ENCODE data around the gene GJB5.

Gene GJB5

DNA sequence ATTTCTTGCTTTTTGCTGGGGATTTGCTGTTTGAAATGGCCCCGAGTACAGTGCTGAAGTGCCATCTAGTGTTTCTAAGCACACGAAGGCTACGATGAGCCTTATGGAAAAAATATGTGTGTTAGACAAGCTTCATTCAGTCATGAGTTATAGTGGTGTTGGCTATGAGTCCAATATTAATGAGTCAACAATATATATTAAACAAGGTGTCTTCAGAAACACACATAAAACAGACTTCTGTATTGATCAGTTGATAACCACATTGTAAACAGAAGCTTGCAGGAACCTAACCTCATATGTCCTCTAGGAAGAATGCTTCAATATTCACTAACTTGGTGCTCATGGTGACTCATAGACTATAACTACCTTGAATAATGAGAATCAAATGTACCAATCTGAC lies 1.7 kb upstream of the GJB5 start:
- Histone ChIP-seq H3K4me1 (ENCODE audit: control insufficient read depth in 1 of 2, insufficient read depth in 2 of 2, low read length in 2 of 2) (peaks cover 0 to 3% of the 10 kb centered on the region in 2 experiments), H3K79me1 (ENCODE audit: low read length) (no peaks in the 10 kb centered on the region), H3K36me3 (ENCODE audit: control insufficient read depth in 1 of 2, insufficient read depth in 2 of 2, low read length in 2 of 2) (no peaks in the 10 kb centered on the region), H3K27me3 (ENCODE audit: insufficient read depth, low read length) (no peaks in the 10 kb centered on the region), H4K91ac (ENCODE audit: low read depth, low read length) (no peak overlapping the region), H3K9ac (ENCODE audit: low read length) (no peak overlapping the region), H3K23ac (ENCODE audit: low read length) (no peak overlapping the region), H2BK5ac (ENCODE audit: low read depth, low read length, poor library complexity) (no peak overlapping the region), H3K4me2 (ENCODE audit: low read length) (no peak overlapping the region), H3K79me2 (ENCODE audit: control insufficient read depth, insufficient read depth, low read length, poor library complexity) (no peaks in the 10 kb centered on the region), H4K12ac (ENCODE audit: low read depth, low read length) (no peak overlapping the region), H3K14ac (ENCODE audit: low read length) (no peak overlapping the region), H3K9me3 (ENCODE audit: insufficient read depth, low read depth, low read length) (peaks cover 3% of the 10 kb centered on the region), H4K8ac (ENCODE audit: low read depth, low read length) (no peak overlapping the region), H3K27ac (ENCODE audit: low read depth, low read length) (no peak overlapping the region), H3K4ac (ENCODE audit: low read depth, low read length) (no peak overlapping the region), H2BK12ac (ENCODE audit: low read length) (no peak overlapping the region), H2AFZ (ENCODE audit: insufficient read depth, low read length, poor library complexity) (no peak overlapping the region), H3K4me3 (ENCODE audit: low read depth, low read length) (no peak overlapping the region), H2AK5ac (ENCODE audit: low read length) (no peak overlapping the region), H3K18ac (ENCODE audit: low read length) (no peak overlapping the region), H2BK120ac (ENCODE audit: insufficient read depth, low read length, poor library complexity) (no peak overlapping the region)
- no CpG with 5 or more reads among the region's 3 CpGs for WGBS (ENCODE audit: extremely low coverage, insufficient coverage, insufficient read length)
- no peak for DNase-seq

- Histone ChIP-seq H3K23ac (ENCODE audit: low read length) (no peak overlapping the region), H3K79me2 (ENCODE audit: control insufficient read depth, insufficient read depth, low read length, poor library complexity) (no peaks in the 10 kb centered on the region), H3K4me1 (ENCODE audit: control insufficient read depth in 1 of 2, insufficient read depth in 2 of 2, low read length in 2 of 2) (peaks cover 0 to 3% of the 10 kb centered on the region in 2 experiments), H3K9ac (ENCODE audit: low read length) (no peak overlapping the region), H2AK5ac (ENCODE audit: low read length) (no peak overlapping the region), H2AFZ (ENCODE audit: insufficient read depth, low read length, poor library complexity) (no peak overlapping the region), H3K27me3 (ENCODE audit: insufficient read depth, low read length) (no peaks in the 10 kb centered on the region), H3K27ac (ENCODE audit: low read depth, low read length) (no peak overlapping the region), H3K4me2 (ENCODE audit: low read length) (no peak overlapping the region), H3K18ac (ENCODE audit: low read length) (no peak overlapping the region), H2BK5ac (ENCODE audit: low read depth, low read length, poor library complexity) (no peak overlapping the region), H4K91ac (ENCODE audit: low read depth, low read length) (no peak overlapping the region), H4K12ac (ENCODE audit: low read depth, low read length) (no peak overlapping the region), H2BK12ac (ENCODE audit: low read length) (no peak overlapping the region), H3K9me3 (ENCODE audit: insufficient read depth, low read depth, low read length) (peaks cover 3% of the 10 kb centered on the region), H3K36me3 (ENCODE audit: control insufficient read depth in 1 of 2, insufficient read depth in 2 of 2, low read length in 2 of 2) (no peaks in the 10 kb centered on the region), H3K4ac (ENCODE audit: low read depth, low read length) (no peak overlapping the region), H3K79me1 (ENCODE audit: low read length) (no peaks in the 10 kb centered on the region), H4K8ac (ENCODE audit: low read depth, low read length) (no peak overlapping the region), H3K14ac (ENCODE audit: low read length) (no peak overlapping the region), H2BK120ac (ENCODE audit: insufficient read depth, low read length, poor library complexity) (no peak overlapping the region), H3K4me3 (ENCODE audit: low read depth, low read length) (no peak overlapping the region)
- DNase-seq: no peak
- no CpG with 5 or more reads among the region's 6 CpGs for WGBS (ENCODE audit: extremely low coverage, insufficient coverage, insufficient read length)
Observed at GRCh38 chr1:34755961-34756360, 1.1 kb downstream of the GJB5 start.

DNA sequence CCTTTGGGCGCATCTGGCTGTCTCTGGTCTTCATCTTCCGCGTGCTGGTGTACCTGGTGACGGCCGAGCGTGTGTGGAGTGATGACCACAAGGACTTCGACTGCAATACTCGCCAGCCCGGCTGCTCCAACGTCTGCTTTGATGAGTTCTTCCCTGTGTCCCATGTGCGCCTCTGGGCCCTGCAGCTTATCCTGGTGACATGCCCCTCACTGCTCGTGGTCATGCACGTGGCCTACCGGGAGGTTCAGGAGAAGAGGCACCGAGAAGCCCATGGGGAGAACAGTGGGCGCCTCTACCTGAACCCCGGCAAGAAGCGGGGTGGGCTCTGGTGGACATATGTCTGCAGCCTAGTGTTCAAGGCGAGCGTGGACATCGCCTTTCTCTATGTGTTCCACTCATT lies 2.5 kb downstream of the GJB5 start:
- Histone ChIP-seq H4K12ac (ENCODE audit: low read depth, low read length) (no peak overlapping the region), H3K18ac (ENCODE audit: low read length) (no peak overlapping the region), H3K36me3 (ENCODE audit: control insufficient read depth in 1 of 2, insufficient read depth in 2 of 2, low read length in 2 of 2) (no peaks in the 10 kb centered on the region), H3K27ac (ENCODE audit: low read depth, low read length) (no peak overlapping the region), H2BK5ac (ENCODE audit: low read depth, low read length, poor library complexity) (no peak overlapping the region), H2AK5ac (ENCODE audit: low read length) (no peak overlapping the region), H4K8ac (ENCODE audit: low read depth, low read length) (no peak overlapping the region), H2AFZ (ENCODE audit: insufficient read depth, low read length, poor library complexity) (no peak overlapping the region), H3K23ac (ENCODE audit: low read length) (no peak overlapping the region), H4K91ac (ENCODE audit: low read depth, low read length) (no peak overlapping the region), H2BK120ac (ENCODE audit: insufficient read depth, low read length, poor library complexity) (no peak overlapping the region), H3K79me2 (ENCODE audit: control insufficient read depth, insufficient read depth, low read length, poor library complexity) (no peaks in the 10 kb centered on the region), H3K9ac (ENCODE audit: low read length) (no peak overlapping the region), H3K14ac (ENCODE audit: low read length) (no peak overlapping the region), H3K79me1 (ENCODE audit: low read length) (no peaks in the 10 kb centered on the region), H3K27me3 (ENCODE audit: insufficient read depth, low read length) (no peaks in the 10 kb centered on the region), H2BK12ac (ENCODE audit: low read length) (no peak overlapping the region), H3K4me1 (ENCODE audit: control insufficient read depth in 1 of 2, insufficient read depth in 2 of 2, low read length in 2 of 2) (peaks cover 0 to 3% of the 10 kb centered on the region in 2 experiments), H3K9me3 (ENCODE audit: insufficient read depth, low read depth, low read length) (peaks cover 10% of the 10 kb centered on the region), H3K4ac (ENCODE audit: low read depth, low read length) (no peak overlapping the region), H3K4me2 (ENCODE audit: low read length) (no peak overlapping the region), H3K4me3 (ENCODE audit: low read depth, low read length) (no peak overlapping the region)
- WGBS (ENCODE audit: extremely low coverage, insufficient coverage, insufficient read length): no CpG with 5 or more reads among the region's 21 CpGs
- DNase-seq: no peak

- Histone ChIP-seq H2BK120ac (ENCODE audit: insufficient read depth, low read length, poor library complexity) (no peak overlapping the region), H3K9ac (ENCODE audit: low read length) (no peak overlapping the region), H2BK5ac (ENCODE audit: low read depth, low read length, poor library complexity) (no peak overlapping the region), H3K36me3 (ENCODE audit: control insufficient read depth in 1 of 2, insufficient read depth in 2 of 2, low read length in 2 of 2) (no peaks in the 10 kb centered on the region), H3K23ac (ENCODE audit: low read length) (no peak overlapping the region), H3K18ac (ENCODE audit: low read length) (no peak overlapping the region), H3K79me2 (ENCODE audit: control insufficient read depth, insufficient read depth, low read length, poor library complexity) (no peaks in the 10 kb centered on the region), H3K27ac (ENCODE audit: low read depth, low read length) (no peak overlapping the region), H2AFZ (ENCODE audit: insufficient read depth, low read length, poor library complexity) (no peak overlapping the region), H3K9me3 (ENCODE audit: insufficient read depth, low read depth, low read length) (peaks cover 10% of the 10 kb centered on the region), H2BK12ac (ENCODE audit: low read length) (no peak overlapping the region), H3K4me3 (ENCODE audit: low read depth, low read length) (no peak overlapping the region), H2AK5ac (ENCODE audit: low read length) (no peak overlapping the region), H3K4ac (ENCODE audit: low read depth, low read length) (no peak overlapping the region), H4K12ac (ENCODE audit: low read depth, low read length) (no peak overlapping the region), H4K8ac (ENCODE audit: low read depth, low read length) (no peak overlapping the region), H3K79me1 (ENCODE audit: low read length) (peaks cover 2% of the 10 kb centered on the region), H3K4me2 (ENCODE audit: low read length) (no peak overlapping the region), H3K27me3 (ENCODE audit: insufficient read depth, low read length) (no peaks in the 10 kb centered on the region), H4K91ac (ENCODE audit: low read depth, low read length) (no peak overlapping the region), H3K4me1 (ENCODE audit: control insufficient read depth in 1 of 2, insufficient read depth in 2 of 2, low read length in 2 of 2) (peaks cover 10 to 12% of the 10 kb centered on the region in 2 experiments), H3K14ac (ENCODE audit: low read length) (no peak overlapping the region)
- no CpG with 5 or more reads among the region's 4 CpGs for WGBS (ENCODE audit: extremely low coverage, insufficient coverage, insufficient read length)
- DNase-seq: no peak
Observed at GRCh38 chr1:34758751-34759150, 3.9 kb downstream of the GJB5 start.
